ENCODE data around the gene VANGL2.

VANGL2 gene

GRCh38 chr1:160437432-160438316 lies 37.3 kb downstream of the VANGL2 start:
- no peak for TF ChIP-seq TAF1 (IDR thresholded peaks at IDR 0.05; ENCODE audit: borderline replicate concordance, insufficient read depth, low read length)
- no peak for TF ChIP-seq SIN3A (IDR thresholded peaks at IDR 0.05; ENCODE audit: borderline replicate concordance, insufficient read depth, low read length)
- TF ChIP-seq FOXP2 (optimal IDR thresholded peaks at IDR 0.05; ENCODE audit: borderline replicate concordance, extremely low read depth, extremely low read length, insufficient read depth) = no peak
- no peak for TF ChIP-seq REST (IDR thresholded peaks at IDR 0.05; ENCODE audit: insufficient read depth in 1 of 2, low read depth in 2 of 2, low read length in 2 of 2)
- no peak for TF ChIP-seq POLR2AphosphoS5 (IDR thresholded peaks at IDR 0.05; ENCODE audit: low read depth, low read length)

DNA sequence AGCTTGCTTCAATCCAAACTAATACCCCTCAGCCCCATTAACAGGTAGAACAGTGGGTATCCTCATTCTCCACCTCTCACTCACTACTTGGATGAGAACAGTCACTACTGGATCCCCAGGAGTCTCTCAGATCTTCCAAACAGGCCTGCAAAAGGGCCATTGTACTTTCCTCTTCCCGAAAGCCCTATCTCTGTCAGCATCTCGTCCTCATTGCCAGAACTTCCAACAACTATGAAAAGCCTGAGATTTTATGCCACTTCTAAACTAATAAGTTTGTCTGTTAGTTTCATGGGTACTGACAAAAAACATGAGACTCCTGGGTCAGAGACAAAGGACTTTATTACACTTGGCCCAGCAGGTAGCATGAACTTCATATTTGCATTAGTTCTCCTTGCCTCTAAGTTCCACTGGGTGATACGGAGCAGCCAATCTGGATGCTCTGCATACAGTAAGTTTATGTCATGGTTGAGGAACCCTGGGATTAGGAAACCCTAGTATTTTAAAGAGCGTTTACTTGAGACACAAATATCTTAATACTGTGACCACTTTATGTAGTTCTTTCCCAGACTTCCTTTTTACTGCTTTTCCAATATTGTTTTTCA lies 38.1 kb downstream of the VANGL2 start:
- TF ChIP-seq POLR2AphosphoS5 (IDR thresholded peaks at IDR 0.05; ENCODE audit: low read depth, low read length) = no peak
- no peak for TF ChIP-seq SIN3A (IDR thresholded peaks at IDR 0.05; ENCODE audit: borderline replicate concordance, insufficient read depth, low read length)
- TF ChIP-seq REST (IDR thresholded peaks at IDR 0.05; ENCODE audit: insufficient read depth in 1 of 2, low read depth in 2 of 2, low read length in 2 of 2) = no peak
- TF ChIP-seq FOXP2 (optimal IDR thresholded peaks at IDR 0.05; ENCODE audit: borderline replicate concordance, extremely low read depth, extremely low read length, insufficient read depth) = no peak
- TF ChIP-seq TAF1 (IDR thresholded peaks at IDR 0.05; ENCODE audit: borderline replicate concordance, insufficient read depth, low read length) = no peak

DNA sequence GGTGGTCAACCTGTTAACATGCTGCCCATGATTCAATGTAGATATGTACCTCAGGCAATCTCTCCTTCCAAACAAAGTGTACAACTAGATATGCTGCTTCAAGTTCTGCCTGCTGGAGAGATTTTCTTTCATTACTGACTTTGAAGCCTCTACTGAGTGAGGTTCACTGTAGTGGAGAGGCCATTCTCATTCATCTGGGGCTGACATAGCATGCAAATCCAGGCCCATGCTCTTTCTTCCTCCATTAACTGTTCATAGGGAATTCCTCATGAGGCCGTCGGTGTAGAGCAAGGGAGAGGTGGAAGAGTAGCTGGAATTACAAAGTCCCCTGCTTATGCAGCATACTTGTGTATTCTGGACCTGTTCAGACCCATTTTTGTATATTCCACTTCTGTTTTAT lies 38.6 kb downstream of the VANGL2 start:
- TF ChIP-seq FOXP2 (optimal IDR thresholded peaks at IDR 0.05; ENCODE audit: borderline replicate concordance, extremely low read depth, extremely low read length, insufficient read depth) (no peak), TAF1 (IDR thresholded peaks at IDR 0.05; ENCODE audit: borderline replicate concordance, insufficient read depth, low read length) (no peak), REST (IDR thresholded peaks at IDR 0.05; ENCODE audit: insufficient read depth in 1 of 2, low read depth in 2 of 2, low read length in 2 of 2) (no peak), POLR2AphosphoS5 (IDR thresholded peaks at IDR 0.05; ENCODE audit: low read depth, low read length) (no peak), SIN3A (IDR thresholded peaks at IDR 0.05; ENCODE audit: borderline replicate concordance, insufficient read depth, low read length) (no peak)

- TF ChIP-seq FOXP2 (optimal IDR thresholded peaks at IDR 0.05; ENCODE audit: borderline replicate concordance, extremely low read depth, extremely low read length, insufficient read depth) = no peak
- no peak for TF ChIP-seq POLR2AphosphoS5 (IDR thresholded peaks at IDR 0.05; ENCODE audit: low read depth, low read length)
- TF ChIP-seq REST (IDR thresholded peaks at IDR 0.05; ENCODE audit: insufficient read depth in 1 of 2, low read depth in 2 of 2, low read length in 2 of 2) = no peak
- TF ChIP-seq TAF1 (IDR thresholded peaks at IDR 0.05; ENCODE audit: borderline replicate concordance, insufficient read depth, low read length) = no peak
- no peak for TF ChIP-seq SIN3A (IDR thresholded peaks at IDR 0.05; ENCODE audit: borderline replicate concordance, insufficient read depth, low read length)
Observed at GRCh38 chr1:160439718-160440117, 39.4 kb downstream of the VANGL2 start.
